H9 (cell line): ENCODE data around the gene ART4. TPM values are rescaled to one million over a fixed set of nuclear protein-coding genes. Genes with fewer than 3 reads are reported as not detected.

Experiments used
- DNase-seq: peaks from one replicate; pipeline ENCODE4 v3.0.0-alpha.2; 2017
- H2AFZ ChIP-seq: one replicate; pipeline ENCODE4 v1.6.1; 2013; ENCODE audit warnings: mild to moderate bottlenecking, low read length, control low read depth, moderate library complexity
- H2AK5ac ChIP-seq: 2 replicates; pipeline ENCODE4 v1.6.1; 2013; ENCODE audit warnings: low read length, control low read depth, mixed read lengths; ENCODE audit not compliant: insufficient read length
- H2BK120ac ChIP-seq: one replicate; pipeline ENCODE4 v1.6.1; 2013; ENCODE audit warnings: low read depth, mild to moderate bottlenecking, low read length, control low read depth, inconsistent platforms; ENCODE audit not compliant: poor library complexity, severe bottlenecking
- H2BK12ac ChIP-seq: 2 replicates; pipeline ENCODE4 v1.6.1; 2013; ENCODE audit warnings: low read length, control low read depth, mixed read lengths, low read depth; ENCODE audit not compliant: insufficient read length
- H2BK15ac ChIP-seq: 2 replicates; pipeline ENCODE4 v1.6.1; 2013; ENCODE audit warnings: low read depth, low read length, control low read depth
- H2BK20ac ChIP-seq: one replicate; pipeline ENCODE4 v1.6.1; 2013; ENCODE audit warnings: low read depth, mild to moderate bottlenecking, low read length, control low read depth, inconsistent platforms; ENCODE audit not compliant: poor library complexity, severe bottlenecking
- H2BK5ac ChIP-seq: 2 replicates; pipeline ENCODE4 v1.6.1; 2013; ENCODE audit warnings: low read length, control low read depth, mixed read lengths; ENCODE audit not compliant: insufficient read length
- H3K14ac ChIP-seq: 2 replicates; pipeline ENCODE4 v1.6.1; 2013; ENCODE audit warnings: low read length, control low read depth; ENCODE audit not compliant: insufficient read depth
- H3K18ac ChIP-seq: 2 replicates; pipeline ENCODE4 v1.6.1; 2013; ENCODE audit warnings: low read depth, mild to moderate bottlenecking, mixed read lengths, low read length, control low read depth; ENCODE audit not compliant: insufficient read length
- H3K23ac ChIP-seq: 2 replicates; pipeline ENCODE4 v1.6.1; 2013; ENCODE audit warnings: low read length, control low read depth, mixed read lengths, low read depth; ENCODE audit not compliant: insufficient read length
- H3K23me2 ChIP-seq: 2 replicates; pipeline ENCODE4 v1.6.1; 2013; ENCODE audit warnings: low read depth, mild to moderate bottlenecking, mixed read lengths, low read length, control low read depth; ENCODE audit not compliant: insufficient read length, poor library complexity, severe bottlenecking
- H3K27ac ChIP-seq: 2 replicates; pipeline ENCODE4 v1.5.1; 2013; ENCODE audit warnings: low read length, control low read depth, mixed read lengths, low read depth; ENCODE audit not compliant: insufficient read length
- H3K27me3 ChIP-seq: 2 replicates; pipeline ENCODE4 v1.6.1; 2013; ENCODE audit warnings: low read length, control low read depth, inconsistent platforms; ENCODE audit not compliant: insufficient read depth
- H3K4ac ChIP-seq: 2 replicates; pipeline ENCODE4 v1.6.1; 2013; ENCODE audit warnings: low read depth, mild to moderate bottlenecking, control low read depth, inconsistent platforms, low read length, moderate library complexity
- H3K4me1 ChIP-seq: 2 replicates; pipeline ENCODE4 v1.6.1; 2013; ENCODE audit warnings: low read length, control low read depth, inconsistent platforms; ENCODE audit not compliant: insufficient read depth
- H3K4me2 ChIP-seq: 2 replicates; pipeline ENCODE4 v1.6.1; 2013; ENCODE audit warnings: low read length, control low read depth, mixed read lengths; ENCODE audit not compliant: insufficient read length, insufficient read depth
- H3K56ac ChIP-seq: 2 replicates; pipeline ENCODE4 v1.6.1; 2013; ENCODE audit warnings: low read depth, mild to moderate bottlenecking, mixed read lengths, low read length, control low read depth; ENCODE audit not compliant: insufficient read length
- H3K79me1 ChIP-seq: 2 replicates; pipeline ENCODE4 v1.6.1; 2013; ENCODE audit warnings: low read depth, mild to moderate bottlenecking, moderate library complexity, low read length, control low read depth, inconsistent platforms; ENCODE audit not compliant: insufficient read depth, poor library complexity, severe bottlenecking
- H3K79me2 ChIP-seq: 2 replicates; pipeline ENCODE4 v1.6.1; 2013; ENCODE audit warnings: low read length, control low read depth, inconsistent platforms; ENCODE audit not compliant: insufficient read depth
- H3K9ac ChIP-seq: 2 replicates; pipeline ENCODE4 v1.6.1; 2013; ENCODE audit warnings: low read length, control low read depth, mixed read lengths; ENCODE audit not compliant: insufficient read length; ENCODE audit errors: extremely low read depth
- H3K9me3 ChIP-seq: one replicate; pipeline ENCODE4 v1.6.1; 2013; ENCODE audit warnings: low read depth, low read length, inconsistent platforms; ENCODE audit not compliant: control insufficient read depth
- H3T11ph ChIP-seq: one replicate; pipeline ENCODE4 v1.6.1; 2013; ENCODE audit warnings: mild to moderate bottlenecking, low read length, control low read depth, inconsistent platforms
- H4K20me1 ChIP-seq: one replicate; pipeline ENCODE4 v1.6.1; 2013; ENCODE audit not compliant: control insufficient read depth, insufficient read length, insufficient read depth
- H4K5ac ChIP-seq: 2 replicates; pipeline ENCODE4 v1.6.1; 2013; ENCODE audit warnings: low read depth, mild to moderate bottlenecking, mixed read lengths, low read length, control low read depth; ENCODE audit not compliant: insufficient read length
- H4K8ac ChIP-seq: replicated peaks from 2 replicates; pipeline ENCODE4 v1.6.1; 2013; ENCODE audit warnings: low read length, control low read depth, mixed read lengths, low read depth; ENCODE audit not compliant: insufficient read length
- H4K91ac ChIP-seq: 2 replicates; pipeline ENCODE4 v1.6.1; 2013; ENCODE audit warnings: low read depth, mild to moderate bottlenecking, moderate library complexity, mixed read lengths, low read length, control low read depth; ENCODE audit not compliant: insufficient read length
- H3K27ac Mint-ChIP-seq, 3 experiments: 2 replicates in 2 of 3; 3 replicates in 1 of 3; pipeline ENCODE4 v1.8.0; 2020 to 2021; ENCODE audit warnings: mixed read lengths in 3 of 3, mild to moderate bottlenecking in 1 of 3, moderate library complexity in 1 of 3
- H3K27me3 Mint-ChIP-seq: 2 replicates; pipeline ENCODE4 v1.8.0; 2021; ENCODE audit warnings: low read depth, mild to moderate bottlenecking, moderate library complexity, mixed read lengths
- H3K36me3 Mint-ChIP-seq, 3 experiments: 2 replicates in 2 of 3; 3 replicates in 1 of 3; pipeline ENCODE4 v1.8.0; 2020 to 2021; ENCODE audit warnings: low read depth in 3 of 3, mixed read lengths in 3 of 3; ENCODE audit not compliant: insufficient read depth in 1 of 3
- H3K4me1 Mint-ChIP-seq, 2 experiments: 2 replicates each; pipeline ENCODE4 v1.8.0; 2020; ENCODE audit warnings: mixed read lengths in 2 of 2
- H3K4me3 Mint-ChIP-seq, 2 experiments: 2 replicates in 1 of 2; 3 replicates in 1 of 2; pipeline ENCODE4 v1.8.0; 2020 to 2021; ENCODE audit warnings: mild to moderate bottlenecking in 2 of 2, mixed read lengths in 2 of 2, moderate library complexity in 1 of 2
- H3K9me3 Mint-ChIP-seq, 2 experiments: 2 replicates in 1 of 2; 3 replicates in 1 of 2; pipeline ENCODE4 v1.8.0; 2020; ENCODE audit warnings: mild to moderate bottlenecking in 2 of 2, mixed read lengths in 2 of 2, moderate library complexity in 1 of 2
- CTCF ChIP-seq: fragments of 200-600 bp; sonication (generic); conservative IDR thresholded peaks from 3 replicates; pipeline ENCODE4 v1.8.0; 2021; ENCODE audit warnings: antibody characterized with exemption, mild to moderate bottlenecking
- WGBS: extraction: QIAGEN DNeasy Blood & Tissue Kit; methylation state at CpG from one replicate; pipeline ENCODE4 v1.1.7; 2013; ENCODE audit warnings: missing lambda C conversion rate, low lambda C conversion rate, mixed read lengths; ENCODE audit not compliant: insufficient read length; ENCODE audit errors: extremely low coverage; 5-methylcytosine and 5-hydroxymethylcytosine counted together
- total RNA-seq: library from RNA; stranded (reverse); gene quantifications from 2 replicates; pipeline ENCODE4 v1.2.1, GENCODE V29; 2021

Gene ART4
- total RNA-seq, 1 experiment from 2014 or later = not detected

- TF ChIP-seq CTCF = no peak
- H3K9me3 ChIP-seq = no peaks in the 10 kb centered on the region
- peaks cover 2% of the 10 kb centered on the region; the same call in 1 of the 2 replicates for H3K4me1 ChIP-seq
- H3K14ac ChIP-seq = no peak overlapping the region
- no peak overlapping the region for H2AK5ac ChIP-seq
- Mint-ChIP-seq H3K27me3 (no peaks in the 10 kb centered on the region), H3K27ac (no peak overlapping the region), H3K4me1 (peaks cover 30 to 41% of the 10 kb centered on the region in 2 experiments), H3K9me3 (no peaks in the 10 kb centered on the region), H3K36me3 (no peaks in the 10 kb centered on the region), H3K4me3 (no peak overlapping the region; a peak in 1 of 5 replicates)
- H3K79me1 ChIP-seq = no peaks in the 10 kb centered on the region
- H4K20me1 ChIP-seq = no peaks in the 10 kb centered on the region
- WGBS = no CpG with 5 or more reads among the region's 3 CpGs
- no peak overlapping the region for H4K5ac ChIP-seq
- H3K9ac ChIP-seq = no peak overlapping the region
- no peak overlapping the region for H2BK20ac ChIP-seq
- H2BK15ac ChIP-seq = no peak overlapping the region
- H3K56ac ChIP-seq = no peak overlapping the region
- no peak overlapping the region for H3T11ph ChIP-seq
- H2AFZ ChIP-seq = no peak overlapping the region
- H3K23me2 ChIP-seq = peaks cover 13% of the 10 kb centered on the region
- no peak overlapping the region for H3K4me2 ChIP-seq
- H3K27ac ChIP-seq = no peak overlapping the region
- H3K23ac ChIP-seq = no peak overlapping the region
- H3K79me2 ChIP-seq = no peaks in the 10 kb centered on the region; the same call in 1 of the 2 replicates
- H4K91ac ChIP-seq = no peak overlapping the region
- H3K4ac ChIP-seq = no peak overlapping the region
- no peak overlapping the region for H2BK120ac ChIP-seq
- no peak for DNase-seq
- no peak overlapping the region for H4K8ac ChIP-seq
- H3K18ac ChIP-seq = no peak overlapping the region
- no peak overlapping the region for H2BK12ac ChIP-seq
- H3K27me3 ChIP-seq = no peaks in the 10 kb centered on the region
- no peak overlapping the region for H2BK5ac ChIP-seq
Measured at GRCh38 chr12:14777271-14777670, 66.1 kb downstream of the ART4 start.
